IPS-18c (cell line): ENCODE measurements around the gene RASAL1.

Experiments
- H3K4me3 ChIP-seq: 2 replicates; pipeline ENCODE4 v1.7.0; 2013; ENCODE audit warnings: low read depth, mild to moderate bottlenecking, low read length, moderate library complexity; ENCODE audit not compliant: insufficient read depth
- H3K9me3 ChIP-seq: one replicate; pipeline ENCODE4 v1.6.1; 2013; ENCODE audit warnings: mild to moderate bottlenecking, low read length, moderate library complexity; ENCODE audit not compliant: control insufficient read depth, insufficient read depth

The RASAL1 gene

GRCh38 chr12:113165521-113166450 lies 30.2 kb upstream of the RASAL1 start:
- Histone ChIP-seq H3K4me3 (no peak overlapping the region), H3K9me3 (no peaks in the 10 kb centered on the region)

GRCh38 chr12:113164014-113164413 lies 28.5 kb upstream of the RASAL1 start:
- H3K9me3 ChIP-seq, result no peaks in the 10 kb centered on the region
- H3K4me3 ChIP-seq, result no peak overlapping the region

- Histone ChIP-seq H3K4me3 (no peak overlapping the region), H3K9me3 (no peaks in the 10 kb centered on the region)
These were observed 27.4 kb upstream of the RASAL1 start for GRCh38 chr12:113163030-113163360.

GRCh38 chr12:113162102-113163029 lies 26.8 kb upstream of the RASAL1 start:
- Histone ChIP-seq H3K9me3 (no peaks in the 10 kb centered on the region), H3K4me3 (no peak overlapping the region; the same call in 1 of the 2 replicates)

GRCh38 chr12:113161415-113162016 lies 26.0 kb upstream of the RASAL1 start:
- H3K4me3 ChIP-seq, result no peak overlapping the region
- H3K9me3 ChIP-seq, result no peaks in the 10 kb centered on the region

GRCh38 chr12:113159937-113160336 lies 24.4 kb upstream of the RASAL1 start:
- Histone ChIP-seq H3K4me3 (no peak overlapping the region), H3K9me3 (no peaks in the 10 kb centered on the region)

GRCh38 chr12:113158439-113159203 lies 23.1 kb upstream of the RASAL1 start:
- no peak overlapping the region for H3K4me3 ChIP-seq

GRCh38 chr12:113157218-113157859 lies 21.8 kb upstream of the RASAL1 start:
- Histone ChIP-seq H3K9me3 (peaks cover 2% of the 10 kb centered on the region), H3K4me3 (no peak overlapping the region)

More at GRCh38 chr12:113158439-113159203, 23.1 kb upstream of the RASAL1 start:
- H3K9me3 ChIP-seq, result no peaks in the 10 kb centered on the region

- Histone ChIP-seq H3K4me3 (no peak overlapping the region), H3K9me3 (peaks cover 2% of the 10 kb centered on the region)
These were observed 20.1 kb upstream of the RASAL1 start for GRCh38 chr12:113155646-113156045.

GRCh38 chr12:113155060-113155459 lies 19.5 kb upstream of the RASAL1 start:
- no peak overlapping the region; the same call in 1 of the 2 replicates for H3K4me3 ChIP-seq

GRCh38 chr12:113154351-113154973 lies 18.9 kb upstream of the RASAL1 start:
- H3K4me3 ChIP-seq, result peak overlapping the region; percentile 55; the same call in 1 of the 2 replicates

More at GRCh38 chr12:113155060-113155459, 19.5 kb upstream of the RASAL1 start:
- H3K9me3 ChIP-seq, result peaks cover 2% of the 10 kb centered on the region

GRCh38 chr12:113152835-113153814 lies 17.6 kb upstream of the RASAL1 start:
- peaks cover 2% of the 10 kb centered on the region for H3K9me3 ChIP-seq
- H3K4me3 ChIP-seq, result peak overlapping the region; percentile 66

More at GRCh38 chr12:113154351-113154973, 18.9 kb upstream of the RASAL1 start:
- H3K9me3 ChIP-seq, result peaks cover 2% of the 10 kb centered on the region

GRCh38 chr12:113152196-113152834 lies 16.8 kb upstream of the RASAL1 start:
- H3K4me3 ChIP-seq, result no peak overlapping the region
- peaks cover 2% of the 10 kb centered on the region for H3K9me3 ChIP-seq

- H3K4me3 ChIP-seq, result no peak overlapping the region
- peaks cover 2% of the 10 kb centered on the region for H3K9me3 ChIP-seq
These were observed 16.1 kb upstream of the RASAL1 start for GRCh38 chr12:113151655-113152054.
